Esophagus mucosa (tissue), 1 donor: ENCODE data around the gene KLB. TPM values are rescaled to one million over a fixed set of nuclear protein-coding genes. Genes with fewer than 3 reads are reported as not detected.
"Not testable (repeated sequence)": the region's sequence is repeated elsewhere in the genome, so short reads cannot be mapped to it uniquely, and the experiment has no call there.

ENCODE experiments used
- ATAC-seq: fragments of 200-7000 bp; cut with Tn5 transposase; one replicate; pipeline ENCODE4 v1.9.1; 2020
- total RNA-seq: library from RNA; stranded (reverse); gene quantifications from one replicate; pipeline ENCODE4 v1.2.4, GENCODE V29; 2023
- donor health status: DM: yes; HTN: yes; CAD: no.

The KLB gene
- total RNA-seq = 0.32 TPM

DNA sequence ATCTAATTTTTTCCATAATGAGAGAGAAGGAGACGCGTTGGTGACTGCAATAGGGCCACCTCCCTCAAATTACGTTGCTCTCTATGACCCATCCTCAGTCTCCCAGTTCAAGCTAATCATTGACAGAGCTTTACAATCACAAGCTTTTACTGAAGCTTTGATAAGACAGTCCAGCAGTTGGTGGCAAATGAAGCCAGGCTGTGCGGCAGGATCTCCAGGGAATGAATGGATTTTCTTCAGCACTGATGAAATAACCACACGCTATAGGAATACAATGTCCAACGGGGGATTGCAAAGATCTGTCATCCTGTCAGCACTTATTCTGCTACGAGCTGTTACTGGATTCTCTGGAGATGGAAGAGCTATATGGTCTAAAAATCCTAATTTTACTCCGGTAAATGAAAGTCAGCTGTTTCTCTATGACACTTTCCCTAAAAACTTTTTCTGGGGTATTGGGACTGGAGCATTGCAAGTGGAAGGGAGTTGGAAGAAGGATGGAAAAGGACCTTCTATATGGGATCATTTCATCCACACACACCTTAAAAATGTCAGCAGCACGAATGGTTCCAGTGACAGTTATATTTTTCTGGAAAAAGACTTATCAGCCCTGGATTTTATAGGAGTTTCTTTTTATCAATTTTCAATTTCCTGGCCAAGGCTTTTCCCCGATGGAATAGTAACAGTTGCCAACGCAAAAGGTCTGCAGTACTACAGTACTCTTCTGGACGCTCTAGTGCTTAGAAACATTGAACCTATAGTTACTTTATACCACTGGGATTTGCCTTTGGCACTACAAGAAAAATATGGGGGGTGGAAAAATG, at the start of gene KLB:
KLB (plus strand) TSS at position 168 of the 821 bp plus-strand sequence; CDS start at position 188, 20 bp downstream.
- ATAC-seq = no peak

DNA sequence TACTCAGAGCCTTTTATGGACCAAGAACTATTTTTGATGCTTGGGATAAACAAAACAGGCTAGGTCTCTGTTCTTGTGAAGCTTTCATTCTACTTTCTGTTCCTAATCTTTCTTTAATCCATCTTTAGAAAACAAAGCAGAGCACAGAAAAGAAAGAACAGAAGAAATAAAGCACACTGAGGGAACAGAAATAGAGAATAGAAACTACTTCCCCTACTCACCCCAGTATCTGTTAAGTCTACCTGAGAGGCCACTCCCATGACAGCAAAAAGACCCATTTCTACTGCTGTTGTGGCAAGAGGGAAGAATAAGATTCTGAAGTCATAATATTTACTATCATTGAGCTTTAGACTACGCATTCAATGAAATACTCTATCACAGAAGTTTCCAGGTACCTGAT, 49.7 kb upstream of the KLB start:
- ATAC-seq = no peak

DNA sequence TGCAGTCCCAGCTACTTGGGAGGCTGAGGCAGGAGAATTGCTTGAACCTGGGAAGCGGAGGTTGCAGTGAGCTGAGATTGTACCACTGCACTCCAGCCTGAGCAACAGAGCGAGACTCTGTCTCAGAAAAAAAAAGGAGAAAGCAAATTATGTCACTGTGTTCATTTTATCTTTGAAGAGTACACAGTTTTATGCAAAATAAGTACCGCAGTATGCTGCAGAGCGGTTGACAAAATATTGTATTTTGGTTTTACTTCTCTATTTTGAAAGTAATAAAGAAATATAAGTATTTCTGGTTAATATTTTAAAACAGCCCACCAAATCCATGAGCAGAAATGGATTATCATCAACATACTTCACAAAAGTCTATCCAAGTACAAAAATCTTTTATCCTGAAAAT, 46.1 kb upstream of the KLB start:
- not testable (repeated sequence) for ATAC-seq

DNA sequence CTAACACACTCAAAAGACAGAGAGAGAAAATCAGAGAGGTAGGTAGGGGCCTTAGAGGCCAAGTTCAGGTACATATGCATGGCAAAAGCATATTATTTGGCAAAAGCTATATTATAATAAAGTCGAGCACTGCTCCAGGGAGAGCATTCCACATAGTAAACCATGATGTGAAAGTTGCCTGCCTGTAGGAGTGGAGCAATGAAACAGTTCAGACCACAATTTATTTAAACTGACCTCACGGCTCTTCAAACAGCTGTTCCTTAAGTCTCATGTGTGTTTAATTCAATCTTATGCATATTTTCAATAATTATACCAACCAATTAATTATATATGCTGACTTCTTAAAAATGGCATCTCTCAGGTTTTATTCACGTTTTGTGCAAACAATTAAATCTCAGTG, 43.9 kb upstream of the KLB start:
- no peak for ATAC-seq

DNA sequence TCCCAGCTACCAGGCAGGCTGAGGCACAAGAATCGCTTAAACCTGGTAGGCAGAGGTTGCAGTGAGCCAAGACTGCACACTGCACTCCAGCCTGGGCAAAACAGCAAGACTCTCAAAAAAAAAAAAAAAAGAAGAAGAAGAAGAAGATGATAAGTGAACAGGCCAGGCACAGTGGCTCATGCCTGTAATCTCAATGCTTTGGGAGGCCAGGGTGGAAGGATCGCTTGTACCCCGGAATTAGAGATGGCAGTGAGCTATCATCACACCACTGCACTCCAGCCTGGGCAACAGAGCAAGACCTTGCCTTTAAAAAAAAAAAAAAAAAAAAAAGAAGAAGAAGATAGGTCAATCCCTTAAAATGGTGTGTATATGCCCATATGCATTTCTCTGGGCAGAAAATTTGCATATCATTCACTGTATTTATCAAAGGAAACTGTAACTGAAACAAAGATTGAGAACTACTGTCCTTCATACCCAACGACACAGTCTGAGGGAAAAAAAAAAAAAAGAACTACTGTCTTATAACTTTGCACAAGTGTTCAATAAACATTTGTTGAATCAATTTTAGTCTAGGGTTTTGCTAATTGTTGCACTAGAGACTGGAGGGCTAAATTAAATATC, 42.8 kb upstream of the KLB start:
- no peak for ATAC-seq

DNA sequence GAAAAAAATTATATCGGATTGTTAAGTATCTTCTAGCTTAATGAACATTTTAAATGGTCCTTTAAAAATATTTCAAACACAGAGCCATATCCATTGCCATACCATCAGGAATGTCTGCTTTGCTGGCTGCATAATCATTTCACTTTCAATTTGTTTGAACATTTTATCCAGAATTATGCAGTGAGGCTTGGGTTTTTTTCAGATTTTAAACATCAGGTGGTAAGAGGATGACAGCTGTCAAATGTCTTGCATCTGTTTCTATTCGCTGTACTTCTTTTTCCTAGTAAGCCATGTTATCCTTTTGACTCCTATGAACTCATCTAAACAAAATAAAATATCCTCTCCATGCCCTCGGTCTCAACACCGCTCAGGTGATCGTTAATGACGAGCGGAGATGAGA, 41.4 kb upstream of the KLB start:
- no peak for ATAC-seq

DNA sequence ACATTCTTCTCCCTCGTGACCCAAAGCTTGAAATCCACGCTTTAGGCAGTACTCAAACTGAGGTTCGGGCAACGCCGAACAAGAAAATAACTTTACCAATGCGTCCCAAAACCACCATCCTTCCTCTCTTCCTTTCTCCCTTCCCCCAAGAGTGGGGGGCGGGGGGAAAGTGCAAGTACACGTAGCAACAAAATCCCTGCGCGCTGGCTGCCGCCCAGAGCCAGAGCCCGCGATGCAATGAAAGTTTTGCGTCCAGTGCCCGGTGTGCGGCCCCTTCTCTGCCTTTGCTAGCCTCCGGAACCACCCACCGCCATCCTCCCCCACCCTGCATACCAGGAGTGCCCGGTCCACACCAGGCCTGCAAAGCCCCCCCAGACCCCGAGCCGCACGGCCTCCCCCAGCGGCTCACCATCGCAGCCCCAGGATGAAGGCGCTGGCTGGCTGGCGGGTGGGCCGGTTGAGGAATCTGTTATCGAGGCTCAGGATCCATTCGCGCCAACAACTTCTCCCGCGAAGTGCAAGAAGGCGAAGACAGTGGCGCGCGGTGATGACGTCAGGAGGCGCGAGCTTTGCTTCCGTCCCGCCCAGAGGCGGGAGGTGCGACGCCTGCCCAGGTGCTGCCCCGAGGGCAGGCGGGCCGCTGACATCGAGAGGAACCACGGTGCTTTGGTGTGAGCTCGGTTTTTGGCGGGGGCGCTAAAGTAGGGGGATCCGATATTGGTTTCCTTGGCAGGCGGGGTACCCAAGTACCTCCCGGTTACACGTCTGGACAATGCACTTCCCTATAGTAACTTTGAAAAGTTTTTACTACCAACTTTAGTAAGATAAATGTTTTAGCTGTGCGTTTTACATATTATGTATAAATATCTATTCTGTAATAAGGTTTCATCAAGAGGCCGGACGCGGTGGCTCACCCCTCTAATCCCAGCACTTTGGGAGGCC, 40.6 kb upstream of the KLB start, which contains the start of gene RFC1:
RFC1 (minus strand) TSS at position 533 of the 942 bp plus-strand sequence; CDS start at position 412, 121 bp downstream.
- peak; percentile 98 for ATAC-seq

DNA sequence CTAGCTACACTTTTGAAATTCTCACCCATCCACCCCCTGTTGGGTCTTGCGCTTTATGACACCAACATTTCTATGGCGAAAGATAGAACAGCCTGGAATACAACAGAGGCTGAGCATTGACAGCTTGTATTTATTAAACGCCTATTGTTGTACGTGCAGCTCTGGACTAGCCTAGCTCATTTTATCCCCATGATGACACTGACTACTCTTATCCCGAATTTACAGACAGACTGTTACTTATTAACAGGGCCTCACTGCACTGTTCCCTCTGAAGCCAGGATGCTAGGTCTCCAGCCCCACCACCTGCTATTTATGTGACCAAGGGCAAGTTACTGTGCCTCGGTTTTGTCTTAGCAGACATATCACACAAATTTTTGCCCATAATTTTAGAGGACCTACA, 39.6 kb upstream of the KLB start:
- no peak for ATAC-seq

DNA sequence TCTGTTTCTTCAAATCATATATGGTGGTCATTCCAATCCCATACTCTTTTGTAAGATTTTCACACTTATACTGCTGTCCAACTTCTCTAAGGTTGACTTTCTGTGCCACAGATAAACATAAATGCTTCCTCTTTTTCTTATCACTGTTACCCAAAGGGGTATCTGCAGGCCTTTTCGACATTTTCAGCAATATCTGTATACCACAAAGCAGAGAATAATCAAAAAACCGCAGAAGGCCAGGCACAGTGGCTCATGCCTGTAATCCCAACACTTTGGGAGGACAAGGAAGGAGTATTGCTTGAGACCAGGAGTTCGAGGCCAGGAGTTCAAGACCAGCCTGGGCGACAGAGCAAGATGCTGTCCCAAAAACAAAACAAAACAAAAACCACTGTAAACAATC, 37.4 kb upstream of the KLB start:
- ATAC-seq = no peak

DNA sequence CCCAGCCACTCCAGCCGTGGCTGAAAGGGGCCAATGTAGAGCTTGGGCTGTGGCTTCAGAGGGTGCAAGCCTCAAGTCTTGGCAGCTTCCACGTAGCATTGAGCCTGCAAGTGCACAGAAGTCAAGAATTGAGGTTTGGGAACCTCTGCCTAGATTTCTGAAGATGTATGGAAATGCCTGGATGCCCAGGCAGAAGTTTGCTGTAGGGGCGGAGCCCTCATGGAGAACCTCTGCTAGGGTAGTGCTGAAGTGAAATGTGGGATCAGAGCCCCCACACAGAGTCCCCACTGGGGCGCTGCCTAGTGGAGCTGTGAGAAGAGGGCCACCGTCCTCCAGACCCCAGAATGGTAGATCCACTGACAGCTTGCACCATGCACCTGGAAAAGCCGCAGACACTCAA, 35.5 kb upstream of the KLB start:
- ATAC-seq = not testable (repeated sequence)

DNA sequence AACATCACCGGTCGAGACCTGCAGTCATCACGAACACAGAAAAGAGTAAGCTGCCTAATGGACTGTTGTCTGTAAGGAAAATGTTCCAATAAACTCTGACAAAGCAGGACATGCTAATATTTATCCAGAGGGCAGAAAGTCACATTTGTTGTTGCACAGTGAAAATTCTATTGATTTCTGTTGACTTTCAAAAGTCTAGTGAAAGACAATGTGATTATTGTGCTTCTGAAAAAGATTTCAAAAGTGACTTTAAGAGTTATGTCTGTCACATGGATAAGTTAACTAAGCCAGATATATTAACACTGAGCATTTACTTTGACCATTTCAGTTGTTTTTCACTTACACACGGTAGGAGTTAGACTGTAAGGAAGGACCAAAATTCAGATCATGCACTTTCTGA, 31.3 kb upstream of the KLB start:
- no peak for ATAC-seq

DNA sequence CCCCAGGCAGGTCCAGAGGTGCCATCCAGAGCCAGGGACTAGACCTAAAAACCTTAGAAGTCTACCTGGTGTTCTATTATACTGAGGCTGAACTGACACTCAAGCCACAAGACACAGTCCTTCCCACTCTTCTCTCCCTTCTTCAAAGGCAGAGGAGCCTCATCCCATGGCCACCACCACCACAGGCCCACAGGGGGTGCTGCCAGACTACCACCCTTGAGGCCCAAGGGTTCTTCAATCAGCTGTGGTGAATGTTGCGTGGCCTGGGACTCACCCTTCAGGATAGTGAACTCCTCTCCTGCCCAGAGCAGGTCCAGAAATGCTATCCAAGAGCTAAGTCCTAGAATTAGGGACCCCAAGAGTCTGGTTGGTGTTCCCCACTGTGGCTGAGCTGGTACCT, 23.0 kb upstream of the KLB start:
- ATAC-seq = no peak

DNA sequence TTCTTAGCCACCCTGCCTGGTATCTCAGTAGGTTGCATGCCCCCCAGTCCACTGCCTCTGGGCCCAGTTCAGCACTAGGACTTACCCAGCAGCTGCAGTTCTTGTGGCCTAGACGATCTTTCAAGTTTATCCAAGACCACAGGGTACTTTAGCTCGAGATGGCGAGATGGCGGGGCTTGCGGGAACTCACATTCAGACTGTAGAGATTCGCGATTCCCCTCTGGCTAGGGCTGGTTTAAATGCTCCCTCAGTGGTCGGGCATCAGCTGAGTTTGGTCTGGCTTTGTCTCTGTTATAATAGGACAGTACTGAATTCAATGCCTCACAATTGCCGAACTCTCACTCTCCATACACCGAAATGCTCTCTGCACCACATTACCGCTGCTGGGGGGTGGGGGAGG, 22.2 kb upstream of the KLB start:
- ATAC-seq = no peak

DNA sequence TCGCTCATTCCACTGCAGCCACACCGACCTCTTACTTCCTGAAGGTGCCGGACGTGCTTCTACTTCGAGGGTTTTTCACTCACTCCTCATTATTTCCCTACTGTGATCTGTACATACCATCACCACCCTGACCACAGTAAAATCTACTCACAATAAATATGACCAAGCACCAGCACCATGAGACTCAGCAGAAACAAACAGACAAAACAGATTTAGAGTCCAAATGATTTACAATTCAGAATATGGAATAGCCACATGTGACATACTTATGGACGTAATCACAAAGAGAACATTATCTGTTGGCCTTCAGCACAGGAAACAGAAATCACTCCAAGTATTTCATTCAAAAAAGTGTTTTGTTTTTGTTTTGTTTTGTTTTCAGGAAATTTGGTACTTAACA, 16.1 kb upstream of the KLB start:
- ATAC-seq = no peak

DNA sequence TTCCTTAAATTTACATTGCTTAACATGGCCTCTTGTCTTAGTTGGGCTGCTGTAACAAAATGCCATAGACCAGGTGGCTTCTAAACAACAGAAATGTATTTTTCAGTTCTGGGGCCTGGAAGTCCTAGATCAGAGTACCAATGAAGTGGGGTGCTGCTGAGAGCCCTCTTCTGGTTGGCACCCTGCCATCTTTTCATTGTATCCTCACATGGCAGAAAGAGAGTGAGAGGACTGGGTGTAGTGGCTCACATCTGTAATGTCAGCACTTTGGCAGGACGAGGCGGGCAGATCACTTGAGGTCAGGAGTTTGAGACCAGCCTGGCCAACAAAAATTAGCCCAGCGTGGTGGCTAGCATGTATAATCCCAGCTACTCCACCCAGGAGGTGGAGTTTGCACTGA, 12.0 kb upstream of the KLB start:
- ATAC-seq = no peak

DNA sequence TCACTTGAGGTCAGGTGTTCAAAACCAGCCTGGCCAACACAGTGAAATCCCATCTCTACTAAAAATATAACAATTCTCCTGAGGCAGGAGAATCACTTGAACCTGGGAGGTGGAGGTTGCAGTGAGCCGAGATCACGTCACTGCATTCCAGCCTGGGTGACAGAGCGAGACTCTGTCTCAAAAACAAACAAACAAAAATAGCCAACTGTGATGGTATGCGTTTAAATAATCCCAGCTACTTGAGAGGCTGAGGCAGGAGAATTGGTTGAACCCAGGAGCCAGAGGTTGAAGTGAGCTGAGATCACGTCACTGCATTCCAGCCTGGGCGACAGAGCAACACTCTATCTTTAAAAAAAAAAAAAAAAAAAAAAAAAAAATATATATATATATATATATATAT, 5.1 kb upstream of the KLB start:
- not testable (repeated sequence) for ATAC-seq

DNA sequence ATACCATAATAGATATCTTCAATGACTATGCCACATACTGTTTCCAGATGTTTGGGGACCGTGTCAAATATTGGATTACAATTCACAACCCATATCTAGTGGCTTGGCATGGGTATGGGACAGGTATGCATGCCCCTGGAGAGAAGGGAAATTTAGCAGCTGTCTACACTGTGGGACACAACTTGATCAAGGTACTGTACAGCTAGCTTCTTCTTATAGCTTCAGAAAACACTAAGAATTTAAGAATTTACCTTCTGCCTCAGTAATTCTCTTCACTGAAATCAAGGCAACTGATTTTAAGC, 805 bp downstream of the KLB start:
- no peak for ATAC-seq

DNA sequence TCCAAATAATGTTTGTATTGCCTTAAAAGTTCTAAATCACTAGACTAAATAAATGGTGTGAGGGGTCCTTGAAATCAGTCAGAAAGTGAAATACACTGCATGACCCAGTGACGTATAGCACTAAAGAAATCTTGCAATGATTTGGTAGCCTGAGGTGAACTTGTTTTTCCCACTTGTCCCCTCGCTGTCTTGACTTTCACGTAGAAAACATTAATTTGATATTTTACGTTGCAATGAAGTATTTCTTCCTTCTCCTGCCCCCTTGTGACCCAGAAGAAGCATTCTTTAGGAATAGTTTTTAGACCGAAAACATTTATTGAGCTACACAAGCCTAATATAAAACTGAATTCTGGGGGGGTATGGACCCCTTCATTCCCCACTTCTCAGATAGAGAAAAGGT, 3.7 kb downstream of the KLB start:
- no peak for ATAC-seq

DNA sequence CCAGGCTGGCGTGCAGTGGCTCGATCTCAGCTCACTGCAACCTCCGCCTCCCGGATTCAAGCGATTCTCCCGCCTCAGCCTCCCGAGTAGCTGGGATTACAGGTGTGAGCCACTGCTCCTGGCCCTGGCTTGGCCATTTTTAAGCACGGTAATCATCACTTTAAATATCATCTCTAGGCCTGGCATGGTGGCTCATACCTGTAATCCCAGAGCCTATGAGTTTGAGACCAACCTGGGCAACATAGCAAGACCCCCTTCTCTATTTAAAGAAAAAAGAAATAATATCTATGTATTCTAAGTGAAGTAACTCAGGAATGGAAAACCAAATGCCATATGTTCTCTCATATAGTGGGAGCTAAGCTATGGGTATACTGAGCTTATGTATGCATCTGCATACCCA, 4.8 kb downstream of the KLB start:
- not testable (repeated sequence) for ATAC-seq

DNA sequence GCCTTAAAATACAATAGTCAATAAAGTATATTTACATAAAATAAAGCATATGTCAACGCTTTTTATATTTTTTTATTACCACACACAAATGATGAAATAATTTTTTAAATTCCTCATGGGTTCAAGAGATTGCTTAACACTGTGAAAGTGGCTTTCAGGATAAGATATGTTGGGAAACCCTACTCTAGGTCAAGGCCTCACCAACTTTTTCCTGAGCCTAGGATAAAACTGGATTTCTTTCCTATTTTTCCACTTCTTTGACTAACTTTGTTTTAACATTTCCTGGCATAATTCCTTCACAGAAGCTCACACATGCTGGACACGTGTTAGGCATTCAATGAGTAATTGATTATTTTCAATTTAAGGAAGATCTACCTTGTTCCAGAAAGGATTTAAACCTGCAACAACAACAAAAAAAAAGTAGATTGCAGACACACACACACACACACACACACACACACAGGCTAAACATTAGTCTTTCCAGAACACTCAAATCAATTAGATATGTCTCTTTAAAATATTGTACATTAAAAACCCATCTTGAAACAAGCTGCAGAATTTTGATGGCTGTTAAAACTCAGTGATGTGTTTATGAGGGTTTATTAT, 9.1 kb downstream of the KLB start:
- no peak for ATAC-seq

DNA sequence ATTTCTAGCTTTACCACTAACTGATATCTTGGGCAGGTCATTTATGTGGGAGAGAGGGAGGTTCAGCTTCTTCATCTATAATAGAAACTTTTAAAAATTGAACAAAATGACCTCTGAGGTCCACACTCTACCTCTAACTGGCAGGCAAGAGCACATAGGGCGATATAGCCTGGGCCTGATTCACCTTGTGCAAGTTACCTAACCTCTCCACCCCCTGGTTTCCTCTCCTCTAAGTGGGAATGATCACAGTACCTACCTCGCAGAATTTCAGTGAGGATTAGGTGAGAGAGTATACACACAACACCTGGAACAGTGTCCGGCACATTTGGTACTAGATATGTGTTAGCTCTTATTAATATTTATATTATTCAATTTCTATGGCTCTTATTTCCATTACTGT, 15.5 kb downstream of the KLB start:
- no peak for ATAC-seq

DNA sequence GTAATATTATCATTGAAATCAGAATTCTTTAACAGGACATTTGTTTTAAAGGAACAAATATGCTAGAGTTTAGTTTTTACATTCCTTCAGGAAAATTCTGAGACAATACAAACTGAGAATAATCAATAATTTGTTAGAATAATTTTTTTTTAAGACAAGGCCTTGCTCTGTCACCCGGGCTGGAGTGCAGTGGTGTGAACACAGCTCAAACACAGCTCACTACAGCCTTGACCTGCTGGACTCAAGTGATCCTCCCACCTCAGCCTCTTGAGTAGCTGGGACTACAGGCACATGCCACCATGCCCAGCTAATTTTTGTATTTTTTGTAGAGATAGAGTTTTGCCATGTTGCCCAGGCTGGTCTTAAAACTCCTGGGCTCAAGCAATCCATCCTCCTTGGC, 18.6 kb downstream of the KLB start:
- ATAC-seq = not testable (repeated sequence)

DNA sequence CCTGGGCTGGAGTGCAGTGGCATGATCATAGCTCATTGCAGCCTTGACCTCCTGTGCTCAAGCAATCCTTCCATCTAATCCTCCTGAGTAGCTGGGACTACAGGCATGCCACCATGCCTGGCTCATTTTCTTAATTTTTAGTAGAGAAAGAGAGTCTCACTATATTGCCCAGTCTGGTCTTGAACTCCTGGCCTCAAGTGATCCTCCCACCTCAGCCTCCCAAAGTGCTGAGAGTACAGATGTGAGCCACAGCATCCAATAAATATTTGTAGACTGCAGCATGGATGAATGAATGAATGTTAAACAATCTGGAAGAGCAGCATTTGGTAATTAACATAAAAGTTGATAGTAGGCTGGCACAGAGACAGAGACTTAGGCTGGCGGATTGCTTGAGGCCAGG, 20.0 kb downstream of the KLB start:
- ATAC-seq = no peak
